Loucy (cell line): ENCODE data around the gene ITIH1.

ENCODE experiments used
- CTCF ChIP-seq: fragments of 200-600 bp; sonication (generic); conservative IDR thresholded peaks from 2 replicates; pipeline ENCODE4 v1.5.1; 2014; ENCODE audit warnings: mild to moderate bottlenecking, antibody characterized with exemption, low read length
- EZH2phosphoT487 ChIP-seq: fragments of 200-600 bp; IDR thresholded peaks from 2 replicates; pipeline ENCODE4 v1.6.1; 2018; ENCODE audit warnings: antibody characterized with exemption, mild to moderate bottlenecking, moderate library complexity, borderline replicate concordance

- TF ChIP-seq CTCF (no peak), EZH2phosphoT487 (no peak)
Observed at GRCh38 chr3:52784931-52785590, 7.7 kb downstream of the ITIH1 start.
